22Rv1 (cell line): Measurements from ENCODE around the gene ROMO1.
"Not testable (repeated sequence)": the region's sequence is repeated elsewhere in the genome, so short reads cannot be mapped to it uniquely, and the experiment has no call there.

Experiments used
- H3K27ac ChIP-seq: fragments of 450-650 bp; 2 replicates; pipeline ENCODE4 v1.5.1; 2017
- ZFX ChIP-seq: fragments of 450-650 bp; IDR thresholded peaks from 2 replicates; pipeline ENCODE4 v1.6.1; 2017; ENCODE audit warnings: antibody characterized with exemption, borderline replicate concordance
- TF ChIP-seq, protein P1 (sequence below): fragments of 450-650 bp; IDR thresholded peaks from 2 replicates; pipeline ENCODE4 v1.5.1; 2017; ENCODE audit warnings: mild to moderate bottlenecking

Gene ROMO1

DNA sequence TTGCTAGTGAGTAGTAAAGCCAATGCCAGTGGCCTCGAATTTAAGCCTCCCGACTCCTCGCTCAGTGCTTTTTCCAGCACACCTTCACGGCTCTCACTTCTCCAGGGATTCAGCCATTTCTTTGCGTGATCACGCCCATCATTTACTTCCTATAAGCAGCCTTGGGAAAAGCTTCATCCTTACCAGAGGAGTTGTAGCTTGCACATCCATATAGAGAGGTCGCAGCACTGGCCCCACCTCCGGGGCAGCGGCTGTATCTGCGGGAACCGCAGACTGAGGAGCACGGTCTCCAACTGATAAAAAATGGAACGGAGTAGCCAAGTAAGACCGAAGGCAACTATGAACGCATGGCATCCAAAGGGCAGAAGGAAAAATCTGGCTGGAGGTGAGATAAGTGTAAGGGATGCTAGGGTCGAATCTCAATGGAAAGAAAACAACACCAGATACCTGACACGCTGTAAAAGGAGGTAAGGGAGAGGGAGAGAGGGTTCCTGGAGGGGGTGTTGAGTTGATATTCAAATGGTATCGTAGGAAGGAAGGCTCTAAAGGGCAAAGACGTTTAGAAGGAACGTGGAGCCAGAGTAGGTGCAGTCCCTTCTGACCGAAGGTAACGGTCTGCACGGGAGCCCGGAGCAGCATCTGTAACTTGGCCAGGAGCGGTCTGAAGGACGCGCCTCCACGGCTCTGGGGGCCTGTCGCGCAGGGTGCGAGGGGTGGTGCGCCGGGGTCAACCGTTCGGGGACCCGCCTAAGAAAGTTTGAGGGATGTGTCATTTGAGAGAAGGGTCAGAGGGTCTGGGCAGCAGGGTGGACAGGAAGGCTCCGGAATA is 693 bp upstream of the ROMO1 start:
- TF ChIP-seq, protein P1, sequence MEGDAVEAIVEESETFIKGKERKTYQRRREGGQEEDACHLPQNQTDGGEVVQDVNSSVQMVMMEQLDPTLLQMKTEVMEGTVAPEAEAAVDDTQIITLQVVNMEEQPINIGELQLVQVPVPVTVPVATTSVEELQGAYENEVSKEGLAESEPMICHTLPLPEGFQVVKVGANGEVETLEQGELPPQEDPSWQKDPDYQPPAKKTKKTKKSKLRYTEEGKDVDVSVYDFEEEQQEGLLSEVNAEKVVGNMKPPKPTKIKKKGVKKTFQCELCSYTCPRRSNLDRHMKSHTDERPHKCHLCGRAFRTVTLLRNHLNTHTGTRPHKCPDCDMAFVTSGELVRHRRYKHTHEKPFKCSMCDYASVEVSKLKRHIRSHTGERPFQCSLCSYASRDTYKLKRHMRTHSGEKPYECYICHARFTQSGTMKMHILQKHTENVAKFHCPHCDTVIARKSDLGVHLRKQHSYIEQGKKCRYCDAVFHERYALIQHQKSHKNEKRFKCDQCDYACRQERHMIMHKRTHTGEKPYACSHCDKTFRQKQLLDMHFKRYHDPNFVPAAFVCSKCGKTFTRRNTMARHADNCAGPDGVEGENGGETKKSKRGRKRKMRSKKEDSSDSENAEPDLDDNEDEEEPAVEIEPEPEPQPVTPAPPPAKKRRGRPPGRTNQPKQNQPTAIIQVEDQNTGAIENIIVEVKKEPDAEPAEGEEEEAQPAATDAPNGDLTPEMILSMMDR: no peak
- no peak for TF ChIP-seq ZFX
- H3K27ac ChIP-seq: peak overlapping the region; percentile 90

- H3K27ac ChIP-seq: peak overlapping the region; percentile 90
- no peak for TF ChIP-seq ZFX
- TF ChIP-seq, protein P1: no peak
Observed at GRCh38 chr20:35699957-35700624, 886 bp downstream of the ROMO1 start.

GRCh38 chr20:35700625-35701148 is 1.5 kb downstream of the ROMO1 start:
- H3K27ac ChIP-seq: peak overlapping the region; percentile 90
- no peak for TF ChIP-seq ZFX
- TF ChIP-seq, protein P1: no peak

- TF ChIP-seq, protein P1: no peak
- TF ChIP-seq ZFX: no peak
- H3K27ac ChIP-seq: peak overlapping the region; percentile 90
Observed at GRCh38 chr20:35702051-35702823, 3.0 kb downstream of the ROMO1 start.

DNA sequence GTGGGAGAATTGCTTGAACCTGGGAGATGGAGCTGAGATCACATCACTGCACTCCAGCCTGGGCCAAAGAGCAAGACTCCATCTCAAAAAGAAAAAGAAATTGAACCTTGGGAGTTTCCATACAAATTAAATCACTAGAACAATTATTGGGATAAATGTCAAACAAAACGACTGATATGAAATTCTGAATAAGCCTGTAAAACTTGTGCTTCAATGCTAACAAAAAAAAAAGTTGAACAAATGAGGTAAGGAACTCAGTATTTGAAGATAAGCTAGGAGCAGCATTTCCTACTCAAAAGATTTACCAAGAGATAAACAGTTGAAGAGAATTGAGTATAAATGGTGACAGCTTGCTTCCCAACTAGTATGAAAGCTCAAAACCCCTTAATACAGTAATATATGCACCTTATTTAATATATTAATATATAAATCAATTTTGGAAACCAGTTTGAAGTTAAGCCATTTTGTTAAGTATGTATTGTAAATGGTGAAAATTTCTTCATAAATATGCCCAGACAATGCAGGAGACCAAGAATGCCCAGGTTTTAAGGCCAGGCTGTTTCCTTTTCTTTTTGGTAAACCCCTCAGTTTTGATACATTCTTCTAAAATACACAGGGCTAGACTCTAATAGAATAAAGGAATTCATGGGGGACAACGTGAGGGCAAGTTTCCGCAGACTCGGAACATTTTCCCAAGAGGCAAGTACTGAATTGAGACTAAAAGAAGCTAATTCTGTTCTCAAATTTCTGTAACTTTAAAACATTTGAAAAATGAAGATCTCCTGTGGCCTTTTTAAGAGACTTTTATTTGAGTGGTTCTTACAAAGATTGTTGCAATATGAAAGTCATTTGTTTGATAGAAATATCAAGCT is 3.9 kb downstream of the ROMO1 start:
- peak overlapping the region; percentile 90 for H3K27ac ChIP-seq
- no peak for TF ChIP-seq ZFX
- TF ChIP-seq, protein P1: no peak

DNA sequence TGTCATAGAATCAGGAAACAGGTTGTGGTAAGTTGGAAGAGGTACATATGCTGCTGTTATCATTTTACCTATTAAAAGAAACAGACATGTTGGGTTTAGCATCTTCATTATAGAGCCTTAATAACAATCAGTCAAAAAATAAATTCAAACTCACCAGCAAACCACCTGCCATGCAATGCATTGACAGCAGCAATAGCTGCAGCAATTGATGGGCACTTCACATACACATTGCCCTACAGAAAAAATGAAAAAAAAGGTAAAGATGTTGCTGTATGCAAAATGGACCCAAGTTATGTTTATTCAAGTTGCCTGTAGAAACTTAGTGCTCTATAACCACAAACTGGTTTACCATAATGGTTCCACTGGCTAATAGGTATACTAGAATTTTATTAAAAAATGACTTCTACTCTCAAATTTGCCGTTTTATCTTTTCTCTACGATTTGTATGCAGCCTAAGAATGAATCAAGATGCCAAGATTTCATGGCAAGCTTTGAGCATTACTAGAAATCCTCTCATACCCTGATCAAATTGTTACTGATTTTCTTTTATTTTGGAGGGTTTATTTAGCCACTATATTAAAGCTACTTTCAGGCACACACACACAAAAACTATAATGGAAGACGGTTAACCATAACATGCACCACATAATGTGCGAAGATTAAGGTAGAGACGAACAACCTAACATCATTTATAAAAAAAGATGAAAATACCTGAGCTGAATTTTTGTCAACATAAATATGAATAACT is 5.5 kb downstream of the ROMO1 start:
- H3K27ac ChIP-seq: no peak overlapping the region
- TF ChIP-seq, protein P1: no peak
- TF ChIP-seq ZFX: no peak

DNA sequence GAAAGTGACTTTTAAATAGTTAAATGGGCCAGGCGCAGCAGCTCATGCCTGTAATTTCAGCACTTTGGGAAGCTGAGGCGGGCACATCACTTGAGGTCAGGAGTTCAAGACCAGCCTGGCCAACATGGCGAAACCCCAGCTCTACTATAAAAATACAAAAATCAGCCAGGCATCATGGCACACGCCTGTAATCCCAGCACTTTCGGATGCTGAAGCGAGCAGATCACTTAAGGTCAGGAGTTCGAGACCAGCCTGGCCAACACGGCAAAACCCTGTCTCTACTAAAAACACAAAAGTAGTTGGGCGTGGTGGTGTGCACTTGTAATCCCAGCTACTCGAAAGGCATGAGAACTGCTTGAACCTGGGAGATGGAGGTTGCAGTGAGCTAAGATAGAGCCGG is 6.7 kb downstream of the ROMO1 start:
- H3K27ac ChIP-seq: not testable (repeated sequence)

GRCh38 chr20:35706591-35707529 is 7.7 kb downstream of the ROMO1 start:
- not testable (repeated sequence) for H3K27ac ChIP-seq
